Measurements from ENCODE around the gene ELOVL5.

ELOVL5 gene

GRCh38 chr6:53236241-53236640 lies 112.5 kb downstream of the ELOVL5 start:
- no peak for DNase-seq

DNA sequence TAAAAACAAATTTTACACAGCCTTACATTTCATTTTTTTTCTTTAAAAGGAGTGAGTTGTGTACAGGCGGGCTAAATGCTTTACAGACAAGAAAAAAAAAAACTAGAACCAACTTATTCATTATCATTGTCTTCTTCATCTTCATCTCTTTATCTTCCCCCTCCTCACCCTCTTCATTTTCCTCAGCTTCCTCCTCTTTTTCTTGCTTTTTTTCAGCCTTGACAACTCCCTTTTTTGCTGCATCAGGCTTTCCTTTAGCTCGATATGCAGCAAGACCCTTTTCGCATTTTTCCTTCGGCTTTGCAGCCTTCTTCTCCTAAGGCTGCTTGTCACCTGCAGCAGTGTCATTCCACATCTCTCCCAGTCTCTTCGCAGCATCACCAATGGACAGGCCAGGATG lies 113.2 kb downstream of the ELOVL5 start:
- no peak for DNase-seq

GRCh38 chr6:53233309-53233708 lies 115.4 kb downstream of the ELOVL5 start:
- no peak for DNase-seq

GRCh38 chr6:53230775-53231467 lies 117.8 kb downstream of the ELOVL5 start:
- DNase-seq, result no peak

DNA sequence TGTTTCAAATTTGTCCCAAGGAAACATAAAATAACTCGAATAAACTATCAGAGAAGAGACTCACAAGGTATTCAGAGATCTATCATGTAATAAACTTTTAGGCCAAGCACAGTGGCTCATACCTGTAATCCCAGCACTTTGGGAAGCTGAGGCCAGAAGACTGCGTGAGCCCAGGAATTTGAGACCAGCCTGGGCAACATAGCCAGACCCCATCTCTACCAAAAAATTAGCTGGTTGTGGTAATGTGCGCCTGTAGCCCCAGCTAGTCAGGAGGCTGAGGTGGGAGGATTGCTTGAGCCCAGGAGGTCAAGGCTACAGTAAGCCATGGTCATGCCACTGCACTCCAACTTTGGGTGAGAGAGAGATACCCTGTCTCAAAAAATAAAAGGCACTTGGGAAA lies 120.9 kb downstream of the ELOVL5 start:
- DNase-seq, result no peak

GRCh38 chr6:53220605-53221004 lies 128.1 kb downstream of the ELOVL5 start:
- DNase-seq, result no peak
